ENCODE measurements around the gene SMYD3. TPM values are rescaled to one million over a fixed set of nuclear protein-coding genes. Genes with fewer than 3 reads are reported as not detected.

The SMYD3 gene
- total RNA-seq, 2 experiments from 2014 or later = 18.1 to 26.8 TPM

DNA sequence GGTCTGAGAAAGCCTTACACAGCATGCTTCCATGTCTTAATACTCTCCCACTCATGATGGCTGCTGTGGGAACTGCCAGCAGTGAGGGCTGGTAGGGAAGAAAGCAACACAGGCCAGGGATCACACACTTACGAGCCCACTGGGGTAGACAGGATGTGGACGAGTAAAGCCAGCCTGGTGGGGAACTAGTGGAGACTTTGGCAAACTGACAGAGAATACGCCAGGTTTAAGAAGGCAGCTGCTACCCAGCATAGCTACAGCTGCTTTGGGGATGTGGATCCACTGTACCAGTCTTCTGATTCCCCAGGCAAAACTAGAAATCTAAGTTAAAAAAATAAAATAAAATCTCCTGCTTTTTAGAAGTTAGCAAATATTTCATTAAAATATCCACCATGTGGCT lies 664.0 kb downstream of the SMYD3 start:
- Mint-ChIP-seq H3K36me3 (no peaks in the 10 kb centered on the region), H3K27ac (no peak overlapping the region), H3K27me3 (no peaks in the 10 kb centered on the region), H3K9me3 (ENCODE audit: low read depth) (no peaks in the 10 kb centered on the region), H3K4me1 (no peaks in the 10 kb centered on the region), H3K4me3 (no peak overlapping the region)
- DNase-seq (no peak), ATAC-seq (no peak)
- CTCF ChIA-PET = no interaction called here

- H3K4me3 Mint-ChIP-seq = no peak overlapping the region
- no peaks in the 10 kb centered on the region for H3K27me3 Mint-ChIP-seq
- ATAC-seq (no peak), DNase-seq (no peak)
- no peak overlapping the region for H3K27ac Mint-ChIP-seq
- no peaks in the 10 kb centered on the region for H3K9me3 Mint-ChIP-seq (ENCODE audit: low read depth)
- H3K36me3 Mint-ChIP-seq = no peaks in the 10 kb centered on the region
- no peaks in the 10 kb centered on the region for H3K4me1 Mint-ChIP-seq
- CTCF ChIA-PET = no interaction called here
These were observed 665.0 kb downstream of the SMYD3 start for GRCh38 chr1:245842106-245842505.

DNA sequence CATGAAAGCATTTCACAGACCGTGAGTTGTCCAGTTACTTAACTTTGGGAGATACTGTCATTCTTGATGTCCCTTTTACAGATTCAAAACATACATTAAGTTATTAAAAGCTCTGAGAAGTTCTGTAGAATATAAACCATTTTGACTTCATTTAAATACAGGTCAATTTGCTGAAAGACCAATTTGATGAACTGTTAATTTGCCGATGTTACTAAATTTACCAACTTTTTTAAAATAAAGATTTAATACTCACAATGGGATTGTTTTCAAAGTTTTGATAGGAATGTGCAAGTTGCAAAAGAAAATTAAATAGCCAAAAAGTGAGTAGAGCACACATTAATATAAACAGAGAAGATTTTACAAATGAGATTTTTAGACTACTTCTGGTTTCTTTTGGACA lies 666.1 kb downstream of the SMYD3 start:
- H3K4me1 Mint-ChIP-seq = no peaks in the 10 kb centered on the region
- H3K27me3 Mint-ChIP-seq = no peaks in the 10 kb centered on the region
- H3K9me3 Mint-ChIP-seq (ENCODE audit: low read depth) = no peaks in the 10 kb centered on the region
- no peak overlapping the region for H3K27ac Mint-ChIP-seq
- DNase-seq = no peak
- H3K4me3 Mint-ChIP-seq = no peak overlapping the region
- CTCF ChIA-PET = no interaction called here
- ATAC-seq = no peak
- no peaks in the 10 kb centered on the region for H3K36me3 Mint-ChIP-seq

DNA sequence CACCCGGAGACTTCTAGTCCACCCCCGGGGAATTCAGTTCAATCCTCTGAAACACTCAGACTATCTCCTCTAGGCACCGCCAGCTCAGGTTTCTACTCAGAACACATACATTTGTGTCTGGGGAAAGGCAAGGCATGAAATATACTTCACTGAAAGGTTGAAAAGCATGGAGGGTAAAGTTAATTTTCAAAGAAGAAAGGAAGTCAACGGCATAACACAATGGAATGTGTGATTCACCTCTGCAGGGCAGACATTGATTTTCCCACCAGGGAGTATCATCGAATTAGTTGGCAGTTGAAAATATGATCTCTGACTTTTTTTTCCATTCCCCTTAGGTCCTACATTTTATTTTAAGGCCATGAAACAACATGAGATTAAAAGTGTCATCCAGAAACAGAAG lies 669.4 kb downstream of the SMYD3 start:
- ATAC-seq (no peak), DNase-seq (no peak)
- CTCF ChIA-PET = no interaction called here
- Mint-ChIP-seq H3K4me3 (no peak overlapping the region), H3K4me1 (no peaks in the 10 kb centered on the region), H3K27ac (no peak overlapping the region), H3K27me3 (no peaks in the 10 kb centered on the region), H3K9me3 (ENCODE audit: low read depth) (no peaks in the 10 kb centered on the region), H3K36me3 (no peaks in the 10 kb centered on the region)

- DNase-seq (no peak), ATAC-seq (no peak)
- no peaks in the 10 kb centered on the region for H3K36me3 Mint-ChIP-seq
- no peaks in the 10 kb centered on the region for H3K4me1 Mint-ChIP-seq
- H3K4me3 Mint-ChIP-seq = no peak overlapping the region
- no peaks in the 10 kb centered on the region for H3K27me3 Mint-ChIP-seq
- no peak overlapping the region for H3K27ac Mint-ChIP-seq
- CTCF ChIA-PET = no interaction called here
- H3K9me3 Mint-ChIP-seq (ENCODE audit: low read depth) = no peaks in the 10 kb centered on the region
These were observed 671.7 kb downstream of the SMYD3 start for GRCh38 chr1:245835386-245835785.

DNA sequence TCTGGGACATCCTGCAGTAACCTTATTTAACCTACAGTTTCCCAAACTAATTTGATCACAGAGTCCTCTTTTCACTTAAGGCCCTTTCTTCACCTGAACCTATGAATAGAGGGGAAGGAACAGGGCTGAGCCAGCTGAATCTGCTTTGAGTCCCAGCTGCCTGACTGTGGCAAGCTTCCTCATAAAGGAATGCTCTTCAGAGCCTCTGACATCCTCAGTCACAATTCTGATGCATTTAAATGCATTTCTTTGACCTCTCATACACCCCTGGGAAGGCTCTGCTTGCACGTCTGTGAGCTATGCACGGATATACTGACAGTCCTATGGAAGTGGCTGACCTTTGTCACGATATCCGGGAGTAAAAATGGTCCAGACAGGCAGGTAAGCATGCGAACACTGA lies 673.1 kb downstream of the SMYD3 start:
- H3K27me3 Mint-ChIP-seq = no peaks in the 10 kb centered on the region
- ATAC-seq (no peak), DNase-seq (no peak)
- H3K27ac Mint-ChIP-seq = no peak overlapping the region
- H3K9me3 Mint-ChIP-seq (ENCODE audit: low read depth) = no peaks in the 10 kb centered on the region
- H3K36me3 Mint-ChIP-seq = peaks cover 1% of the 10 kb centered on the region
- CTCF ChIA-PET = no interaction called here
- H3K4me3 Mint-ChIP-seq = no peak overlapping the region
- no peaks in the 10 kb centered on the region for H3K4me1 Mint-ChIP-seq

DNA sequence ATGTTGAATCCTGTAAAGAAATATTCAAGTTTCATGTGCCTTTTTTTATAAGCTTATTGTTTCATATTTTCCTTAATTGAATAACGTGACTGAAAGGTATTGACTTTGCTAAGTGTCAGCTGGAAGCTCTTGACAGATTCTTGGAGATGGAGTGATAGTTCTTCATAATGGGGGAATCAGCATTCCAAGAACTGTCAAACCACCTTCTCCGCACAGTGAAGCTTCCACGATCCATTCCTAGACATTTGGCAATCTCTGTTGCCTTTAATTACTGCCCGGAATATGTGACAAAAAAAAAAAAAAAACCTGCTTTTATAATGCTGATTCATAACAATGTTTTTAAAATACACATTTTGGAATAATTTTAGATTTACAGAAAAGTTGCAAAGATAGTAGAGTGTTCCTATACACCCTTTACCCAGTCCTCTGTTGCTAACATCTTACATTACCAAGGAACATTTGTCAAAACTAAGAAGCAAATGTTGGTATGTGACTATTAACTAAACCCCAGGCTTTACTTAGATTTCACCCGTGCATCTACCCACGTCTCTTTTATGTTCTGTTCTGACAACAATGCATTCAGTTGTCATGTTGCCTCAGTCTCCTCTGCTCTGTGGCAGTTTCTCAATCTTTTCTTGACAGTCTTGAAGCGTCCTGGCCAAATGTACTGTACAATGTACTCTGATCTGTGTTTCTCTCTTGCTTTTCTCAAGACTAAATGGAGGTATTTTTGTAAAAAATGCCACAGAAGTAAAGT lies 674.1 kb downstream of the SMYD3 start:
- Mint-ChIP-seq H3K4me1 (no peaks in the 10 kb centered on the region), H3K4me3 (no peak overlapping the region), H3K36me3 (peaks cover 1% of the 10 kb centered on the region), H3K27me3 (no peaks in the 10 kb centered on the region), H3K9me3 (ENCODE audit: low read depth) (no peaks in the 10 kb centered on the region), H3K27ac (no peak overlapping the region)
- CTCF ChIA-PET = no interaction called here
- DNase-seq (no peak), ATAC-seq (no peak)

GRCh38 chr1:245831518-245831917 lies 675.6 kb downstream of the SMYD3 start:
- H3K27me3 Mint-ChIP-seq = no peaks in the 10 kb centered on the region
- DNase-seq (no peak), ATAC-seq (no peak)
- H3K4me1 Mint-ChIP-seq = no peaks in the 10 kb centered on the region
- H3K9me3 Mint-ChIP-seq (ENCODE audit: low read depth) = no peaks in the 10 kb centered on the region
- no peak overlapping the region for H3K27ac Mint-ChIP-seq
- H3K4me3 Mint-ChIP-seq = no peak overlapping the region
- CTCF ChIA-PET = no interaction called here
- H3K36me3 Mint-ChIP-seq = peaks cover 1% of the 10 kb centered on the region

DNA sequence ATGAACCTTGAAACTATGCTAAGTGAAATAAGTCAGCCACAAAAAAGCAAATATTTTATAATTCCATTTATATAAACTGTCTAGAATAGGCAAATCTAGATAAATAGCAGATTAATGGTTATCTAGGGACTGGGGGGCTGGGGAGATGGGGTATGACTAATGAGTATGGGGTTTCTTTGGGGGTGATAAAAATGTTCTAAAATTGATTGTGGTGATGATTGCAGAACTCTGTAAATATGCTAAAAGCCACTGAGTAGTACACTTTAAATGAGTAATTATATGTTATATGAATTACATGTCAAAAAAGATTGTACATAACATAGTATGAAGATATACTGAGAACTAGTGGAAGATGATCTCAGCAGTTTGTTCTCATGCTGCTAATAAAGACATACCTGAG lies 677.3 kb downstream of the SMYD3 start:
- H3K36me3 Mint-ChIP-seq = peaks cover 3% of the 10 kb centered on the region
- H3K4me3 Mint-ChIP-seq = no peak overlapping the region
- no peak overlapping the region for H3K27ac Mint-ChIP-seq
- CTCF ChIA-PET = no interaction called here
- no peak for ATAC-seq
- DNase-seq = no peak
- H3K27me3 Mint-ChIP-seq = no peaks in the 10 kb centered on the region
- no peaks in the 10 kb centered on the region for H3K9me3 Mint-ChIP-seq (ENCODE audit: low read depth)
- no peaks in the 10 kb centered on the region for H3K4me1 Mint-ChIP-seq

DNA sequence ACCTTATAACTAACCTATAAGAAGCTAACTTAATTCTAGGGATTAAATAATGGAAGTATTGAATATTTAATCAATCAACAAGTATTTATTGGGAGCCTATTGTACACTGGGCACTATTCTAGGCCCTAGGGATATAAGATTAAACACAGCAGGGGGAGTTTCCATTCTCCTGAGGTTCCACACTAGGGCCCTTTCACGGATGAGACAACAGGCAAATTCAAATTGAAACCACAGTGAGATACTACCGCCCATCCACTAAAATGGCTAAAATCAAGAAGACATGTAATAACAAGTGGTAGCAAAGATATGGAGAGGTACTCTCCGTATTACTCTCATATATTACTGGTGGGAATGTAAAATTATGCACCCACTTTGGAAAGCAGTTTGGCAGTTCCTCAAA lies 677.9 kb downstream of the SMYD3 start:
- no peaks in the 10 kb centered on the region for H3K9me3 Mint-ChIP-seq (ENCODE audit: low read depth)
- peaks cover 3% of the 10 kb centered on the region for H3K36me3 Mint-ChIP-seq
- no peaks in the 10 kb centered on the region for H3K27me3 Mint-ChIP-seq
- no peaks in the 10 kb centered on the region for H3K4me1 Mint-ChIP-seq
- no peak overlapping the region for H3K27ac Mint-ChIP-seq
- ATAC-seq = no peak
- no peak for DNase-seq
- H3K4me3 Mint-ChIP-seq = no peak overlapping the region
- CTCF ChIA-PET = no interaction called here

GRCh38 chr1:245827301-245827700 lies 679.8 kb downstream of the SMYD3 start:
- Mint-ChIP-seq H3K27ac (no peak overlapping the region), H3K9me3 (ENCODE audit: low read depth) (no peaks in the 10 kb centered on the region), H3K27me3 (no peaks in the 10 kb centered on the region), H3K36me3 (peaks cover 6% of the 10 kb centered on the region), H3K4me1 (no peaks in the 10 kb centered on the region), H3K4me3 (no peak overlapping the region)
- ATAC-seq (no peak), DNase-seq (no peak)
- CTCF ChIA-PET = no interaction called here

DNA sequence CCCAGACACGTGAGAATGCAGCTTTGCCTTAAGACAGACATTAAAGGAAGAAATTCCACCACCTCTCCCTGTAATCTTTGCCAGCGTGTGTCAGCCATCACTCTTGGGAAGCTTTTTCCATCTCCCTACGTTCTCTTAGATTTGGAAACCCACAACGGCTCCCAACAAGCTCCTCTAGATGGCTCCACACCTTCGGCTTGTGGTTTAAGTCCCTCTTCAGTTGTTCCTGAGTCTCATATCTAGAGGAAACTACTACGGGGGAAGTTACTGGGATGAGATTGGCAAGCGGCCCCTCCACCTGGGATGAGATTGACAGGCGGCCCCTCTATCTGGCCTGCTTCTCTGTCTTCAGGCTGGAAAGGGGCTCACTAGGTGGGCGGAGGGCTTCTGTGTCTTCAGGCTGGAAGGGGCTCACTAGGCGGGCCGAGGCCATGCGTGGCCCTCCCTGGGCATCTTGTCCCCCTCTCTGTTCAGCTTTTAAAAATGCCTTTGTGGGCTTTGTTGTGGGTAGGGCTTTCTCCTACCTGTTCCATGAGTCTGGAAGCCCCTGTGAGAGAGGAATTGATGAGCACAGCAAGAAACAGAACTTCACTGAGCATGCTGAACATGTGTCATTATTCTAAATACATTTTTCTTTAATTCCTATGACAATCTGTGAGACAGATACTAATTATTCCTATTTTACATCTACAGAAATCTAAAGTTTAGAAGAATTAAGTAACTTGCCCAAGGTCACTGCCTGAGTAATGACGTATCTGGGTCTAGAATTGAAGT lies 681.8 kb downstream of the SMYD3 start:
- H3K36me3 Mint-ChIP-seq = peaks cover 6% of the 10 kb centered on the region
- CTCF ChIA-PET = no interaction called here
- H3K27me3 Mint-ChIP-seq = no peaks in the 10 kb centered on the region
- no peak overlapping the region for H3K27ac Mint-ChIP-seq
- ATAC-seq (no peak), DNase-seq (no peak)
- no peaks in the 10 kb centered on the region for H3K9me3 Mint-ChIP-seq (ENCODE audit: low read depth)
- H3K4me3 Mint-ChIP-seq = no peak overlapping the region
- H3K4me1 Mint-ChIP-seq = no peaks in the 10 kb centered on the region

GRCh38 chr1:245823408-245824147 lies 683.5 kb downstream of the SMYD3 start:
- CTCF ChIA-PET = no interaction called here
- ATAC-seq (no peak), DNase-seq (no peak)
- no peak overlapping the region for H3K4me3 Mint-ChIP-seq
- no peak overlapping the region for H3K27ac Mint-ChIP-seq
- H3K4me1 Mint-ChIP-seq = no peaks in the 10 kb centered on the region
- H3K9me3 Mint-ChIP-seq (ENCODE audit: low read depth) = no peaks in the 10 kb centered on the region
- H3K27me3 Mint-ChIP-seq = no peaks in the 10 kb centered on the region
- peaks cover 5% of the 10 kb centered on the region for H3K36me3 Mint-ChIP-seq

DNA sequence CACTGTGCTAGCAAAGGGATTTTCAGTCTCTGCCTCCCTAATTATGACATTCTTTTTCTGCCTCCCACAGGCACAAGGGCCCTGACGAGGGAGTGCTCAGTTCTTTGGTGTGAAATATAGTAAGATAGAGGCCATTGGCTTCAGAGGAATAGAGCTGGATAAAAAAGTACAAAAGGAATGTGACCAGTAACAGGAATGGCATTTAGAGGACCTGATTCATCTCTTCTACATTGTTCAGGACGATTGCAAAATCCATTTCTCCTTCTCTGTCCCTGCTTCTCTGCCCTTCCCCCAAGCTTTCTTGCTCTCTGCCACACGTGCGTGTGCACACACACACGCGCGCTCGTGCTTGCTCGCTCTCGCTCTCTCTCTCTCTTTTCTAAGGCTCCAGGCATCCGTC lies 684.1 kb downstream of the SMYD3 start:
- Mint-ChIP-seq H3K36me3 (peaks cover 5% of the 10 kb centered on the region), H3K4me1 (no peaks in the 10 kb centered on the region), H3K27ac (no peak overlapping the region), H3K9me3 (ENCODE audit: low read depth) (no peaks in the 10 kb centered on the region), H3K4me3 (no peak overlapping the region), H3K27me3 (no peaks in the 10 kb centered on the region)
- CTCF ChIA-PET = no interaction called here
- ATAC-seq (no peak), DNase-seq (no peak)
